Adipocyte (in vitro differentiated cells): ENCODE data around the gene ESAM.

ENCODE experiments used
- DNase-seq: peaks from one replicate; pipeline ENCODE4 v3.0.0-alpha.2; 2015; ENCODE audit warnings: low read depth
- H3K27me3 ChIP-seq: replicated peaks from 2 replicates; pipeline ENCODE4 v1.7.0; 2013; ENCODE audit warnings: mild to moderate bottlenecking, low read length, moderate library complexity; ENCODE audit not compliant: control insufficient read depth, insufficient read depth
- H3K36me3 ChIP-seq: 2 replicates; pipeline ENCODE4 v1.7.0; 2013; ENCODE audit warnings: low read length, mild to moderate bottlenecking, moderate library complexity; ENCODE audit not compliant: control insufficient read depth, insufficient read depth, severe bottlenecking
- H3K4me1 ChIP-seq: 2 replicates; pipeline ENCODE4 v1.7.0; 2013; ENCODE audit warnings: mild to moderate bottlenecking, low read length, moderate library complexity; ENCODE audit not compliant: control insufficient read depth, insufficient read depth
- H3K4me3 ChIP-seq: 2 replicates; pipeline ENCODE4 v1.7.0; 2013; ENCODE audit warnings: mild to moderate bottlenecking, low read length, moderate library complexity
- H3K9ac ChIP-seq: 2 replicates; pipeline ENCODE4 v1.7.0; 2013; ENCODE audit warnings: mild to moderate bottlenecking, low read length, moderate library complexity
- H3K9me3 ChIP-seq: 2 replicates; pipeline ENCODE4 v1.7.0; 2013; ENCODE audit warnings: mild to moderate bottlenecking, low read length, moderate library complexity; ENCODE audit not compliant: control insufficient read depth

Gene ESAM

DNA sequence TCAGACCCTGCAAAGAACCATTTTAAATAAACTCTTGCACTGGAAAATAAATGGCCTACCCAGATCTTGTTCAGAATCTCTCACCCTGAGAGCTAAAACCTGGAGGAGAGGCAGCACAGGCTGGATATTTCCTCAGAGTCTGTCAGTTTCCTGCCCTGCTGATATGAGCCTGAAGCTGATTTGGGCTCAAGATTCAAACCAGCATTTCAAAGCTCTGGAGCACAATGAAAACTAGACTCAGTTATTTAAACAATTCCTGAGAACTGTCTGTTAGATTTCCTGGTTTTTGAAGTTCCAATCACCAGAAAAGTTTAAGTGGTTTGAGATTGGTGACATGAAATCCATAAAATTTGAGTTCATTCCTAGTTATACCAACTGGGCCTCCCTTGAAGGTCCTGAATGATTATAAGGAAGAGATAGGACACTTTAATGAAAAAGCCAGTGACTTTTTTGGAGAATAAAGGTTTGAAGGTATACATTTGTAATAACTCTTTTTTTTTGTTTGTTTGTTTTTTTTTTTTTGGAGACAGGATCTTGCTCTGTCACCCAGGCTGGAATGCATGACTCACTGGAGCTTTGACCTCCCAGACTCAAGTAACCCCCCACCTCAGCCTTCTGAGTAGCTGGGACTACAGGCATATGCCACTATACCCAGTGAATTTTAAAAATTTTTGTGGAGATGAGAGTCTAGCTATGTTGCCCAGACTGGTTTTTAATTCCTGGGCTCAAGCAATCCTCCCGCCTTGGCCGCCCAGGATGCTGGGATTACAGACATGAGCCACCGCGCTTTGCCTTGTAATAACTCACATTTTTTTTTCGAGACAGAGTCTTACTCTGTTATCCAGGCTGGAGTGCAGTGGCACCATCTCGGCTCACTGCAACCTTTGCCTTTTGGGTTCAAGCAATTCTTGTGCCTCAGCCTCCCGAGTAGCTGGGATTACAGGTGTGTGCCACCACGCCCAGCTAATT lies 8.0 kb upstream of the ESAM start:
- H3K4me1 ChIP-seq = peaks cover 13% of the 10 kb centered on the region
- no peaks in the 10 kb centered on the region for H3K27me3 ChIP-seq
- peak; percentile 44 for DNase-seq
- H3K4me3 ChIP-seq = no peak overlapping the region
- H3K9ac ChIP-seq = peak overlapping the region; percentile 46
- peaks cover 6% of the 10 kb centered on the region for H3K36me3 ChIP-seq
- no peaks in the 10 kb centered on the region for H3K9me3 ChIP-seq

DNA sequence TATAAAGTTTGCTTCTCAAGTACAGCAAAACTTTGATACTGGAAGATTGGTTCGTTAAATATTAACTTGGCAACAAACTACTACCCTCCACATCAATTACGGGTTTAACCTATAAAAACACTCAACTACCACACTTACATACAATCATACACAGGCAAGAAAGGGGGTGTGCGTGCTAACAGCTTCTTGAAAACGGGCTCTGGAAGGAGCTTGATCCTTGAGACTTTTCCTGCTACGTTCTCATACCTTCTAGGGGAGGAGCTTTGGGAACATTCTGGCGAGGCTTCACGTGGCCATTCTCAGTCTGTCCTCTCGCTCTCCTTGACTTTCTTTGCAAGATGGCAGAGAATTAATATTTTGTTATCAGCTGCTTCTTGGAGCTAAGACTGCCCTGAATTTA lies 6.8 kb upstream of the ESAM start:
- H3K4me1 ChIP-seq = peaks cover 13% of the 10 kb centered on the region
- no peak overlapping the region for H3K4me3 ChIP-seq
- H3K36me3 ChIP-seq = peaks cover 9% of the 10 kb centered on the region
- no peak overlapping the region for H3K9ac ChIP-seq
- H3K27me3 ChIP-seq = no peaks in the 10 kb centered on the region
- H3K9me3 ChIP-seq = no peaks in the 10 kb centered on the region
- DNase-seq = no peak

DNA sequence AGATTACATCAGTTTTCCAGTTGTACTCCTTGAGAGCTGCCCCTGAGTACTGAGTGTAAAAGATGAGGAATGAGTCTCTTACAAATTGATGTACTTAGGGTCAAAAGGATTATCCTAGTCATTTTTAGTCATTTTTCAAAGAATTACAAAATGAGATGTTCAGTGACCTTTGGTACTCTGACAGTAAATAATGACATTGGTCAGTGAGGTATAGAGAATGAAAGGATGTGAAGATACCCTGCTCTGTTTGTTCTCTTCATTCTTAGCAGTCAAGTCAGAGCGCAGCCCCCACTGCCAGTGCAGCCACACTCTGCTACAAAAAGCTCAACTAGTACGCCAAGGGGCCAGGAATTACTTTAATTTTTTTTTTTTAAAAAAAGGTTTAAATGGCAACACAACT lies 4.1 kb upstream of the ESAM start:
- H3K36me3 ChIP-seq = peaks cover 9% of the 10 kb centered on the region
- no peak for DNase-seq
- no peak overlapping the region for H3K4me3 ChIP-seq
- H3K4me1 ChIP-seq = peaks cover 21% of the 10 kb centered on the region
- no peaks in the 10 kb centered on the region for H3K9me3 ChIP-seq
- H3K9ac ChIP-seq = no peak overlapping the region
- peaks cover 23% of the 10 kb centered on the region for H3K27me3 ChIP-seq

DNA sequence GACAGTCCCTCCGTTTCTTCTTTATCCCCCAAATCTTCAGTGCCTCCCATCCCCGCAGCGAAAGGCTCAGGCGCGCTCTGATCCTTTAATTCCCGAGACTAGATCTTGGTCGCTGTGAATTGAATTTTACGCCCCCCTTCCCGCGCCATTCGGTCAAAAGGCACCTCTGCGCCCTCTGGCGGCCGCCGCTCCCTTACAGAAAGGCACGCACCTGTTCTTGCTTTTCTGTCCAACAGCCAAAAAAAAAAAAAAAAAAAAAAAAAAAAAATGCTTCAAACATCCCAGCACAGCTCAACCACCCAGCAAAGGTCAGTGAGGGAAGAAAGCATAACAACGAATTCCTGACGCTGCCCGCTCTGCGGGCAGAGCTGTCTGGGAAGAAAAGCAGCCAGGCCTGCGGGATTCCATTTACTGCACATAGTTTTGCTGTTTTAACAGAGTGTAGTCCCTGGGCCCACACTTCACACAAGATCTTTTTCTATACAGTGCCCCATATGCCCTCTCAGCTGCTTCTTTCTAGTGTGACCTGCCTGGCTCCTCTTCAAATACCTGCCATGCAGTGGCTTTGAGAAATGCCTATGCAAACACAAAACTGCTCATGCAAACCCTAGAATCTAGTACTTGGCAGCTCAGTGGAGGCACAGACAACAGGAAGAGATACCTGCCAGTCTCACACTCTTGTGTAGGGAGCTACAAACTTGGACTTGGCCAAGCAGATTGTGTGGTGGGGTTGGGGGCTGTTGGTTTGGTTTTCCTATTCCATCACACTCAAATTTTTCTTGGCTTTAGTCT lies 1.3 kb upstream of the ESAM start:
- peak overlapping the region; percentile 77 for H3K4me3 ChIP-seq
- H3K27me3 ChIP-seq = peaks cover 50% of the 10 kb centered on the region
- H3K9ac ChIP-seq = no peak overlapping the region
- DNase-seq = peak; percentile 85
- no peaks in the 10 kb centered on the region for H3K9me3 ChIP-seq
- peaks cover 9% of the 10 kb centered on the region for H3K36me3 ChIP-seq
- peaks cover 14% of the 10 kb centered on the region for H3K4me1 ChIP-seq

DNA sequence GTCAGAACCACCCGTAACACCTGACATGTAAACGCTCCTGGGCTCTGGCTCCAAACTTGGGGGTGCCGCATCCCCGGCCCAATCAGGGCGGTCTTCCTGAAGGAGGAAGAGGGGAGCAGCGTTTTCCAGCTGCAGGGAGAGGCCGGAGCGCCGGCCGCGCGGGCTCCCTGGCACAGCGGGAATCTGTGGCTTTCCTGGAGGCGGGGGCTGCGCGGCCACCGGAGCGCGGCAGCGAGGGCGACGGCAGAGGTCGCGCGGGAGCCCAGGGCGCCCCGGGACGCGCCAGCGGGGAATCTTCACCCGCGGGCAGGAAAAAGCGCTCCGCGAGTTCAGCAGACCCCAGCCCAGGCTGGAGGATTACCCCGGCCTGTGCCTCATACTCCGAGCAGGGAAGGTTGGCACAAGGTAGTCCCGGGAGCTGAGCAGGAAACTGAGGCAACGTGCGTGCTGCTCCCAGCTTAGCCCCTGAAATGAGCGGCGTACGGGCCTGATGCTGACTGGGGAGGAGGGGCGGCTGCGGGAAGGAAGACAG lies 600 bp upstream of the ESAM start:
- peaks cover 54% of the 10 kb centered on the region for H3K27me3 ChIP-seq
- DNase-seq = peak; percentile 23
- peak overlapping the region; percentile 77 for H3K4me3 ChIP-seq
- H3K36me3 ChIP-seq = peaks cover 9% of the 10 kb centered on the region
- no peaks in the 10 kb centered on the region for H3K9me3 ChIP-seq
- H3K9ac ChIP-seq = no peak overlapping the region
- H3K4me1 ChIP-seq = peaks cover 16% of the 10 kb centered on the region

DNA sequence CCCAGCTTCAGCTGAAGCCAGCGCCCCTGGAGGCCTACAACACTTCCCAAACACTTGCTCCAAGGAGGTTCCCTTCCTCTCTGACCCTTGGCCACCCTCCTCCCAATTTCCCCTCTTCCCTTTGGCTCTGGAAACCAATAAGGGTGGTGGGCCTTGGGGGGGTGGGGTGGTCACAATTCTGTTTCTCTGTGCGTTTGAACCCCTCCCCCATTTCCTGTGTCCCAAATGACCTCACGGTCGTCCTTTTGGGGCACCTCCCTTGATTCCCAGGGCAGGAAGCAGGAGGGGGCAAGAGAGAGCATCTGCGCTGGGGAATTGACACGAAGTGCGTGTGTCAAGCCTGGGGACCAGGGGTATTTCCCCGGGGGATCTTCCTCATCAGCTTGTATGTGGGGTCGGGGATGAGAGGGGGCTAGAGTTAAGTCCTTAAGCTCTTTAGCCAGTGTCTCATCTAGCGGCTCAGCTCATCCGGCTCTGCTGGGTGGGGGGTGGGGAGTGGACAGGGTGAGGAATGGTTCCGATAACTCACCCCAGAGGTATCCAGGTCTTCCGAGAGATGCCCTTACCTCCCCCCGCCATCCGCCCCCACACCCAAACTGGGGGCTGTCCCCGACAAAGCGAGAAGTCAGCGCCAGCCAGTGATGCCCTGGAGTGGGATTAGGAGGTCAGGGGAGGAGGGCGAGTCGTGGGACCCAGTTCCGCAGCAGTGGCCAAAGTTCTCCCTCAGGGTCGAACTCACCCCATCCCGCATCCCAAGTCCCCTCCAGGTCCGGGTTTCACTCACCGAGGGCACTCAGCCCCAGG lies 587 bp downstream of the ESAM start:
- peaks cover 3% of the 10 kb centered on the region for H3K36me3 ChIP-seq
- no peak overlapping the region for H3K4me3 ChIP-seq
- peaks cover 16% of the 10 kb centered on the region for H3K4me1 ChIP-seq
- H3K27me3 ChIP-seq = peaks cover 66% of the 10 kb centered on the region
- no peak for DNase-seq
- no peaks in the 10 kb centered on the region for H3K9me3 ChIP-seq
- H3K9ac ChIP-seq = no peak overlapping the region

DNA sequence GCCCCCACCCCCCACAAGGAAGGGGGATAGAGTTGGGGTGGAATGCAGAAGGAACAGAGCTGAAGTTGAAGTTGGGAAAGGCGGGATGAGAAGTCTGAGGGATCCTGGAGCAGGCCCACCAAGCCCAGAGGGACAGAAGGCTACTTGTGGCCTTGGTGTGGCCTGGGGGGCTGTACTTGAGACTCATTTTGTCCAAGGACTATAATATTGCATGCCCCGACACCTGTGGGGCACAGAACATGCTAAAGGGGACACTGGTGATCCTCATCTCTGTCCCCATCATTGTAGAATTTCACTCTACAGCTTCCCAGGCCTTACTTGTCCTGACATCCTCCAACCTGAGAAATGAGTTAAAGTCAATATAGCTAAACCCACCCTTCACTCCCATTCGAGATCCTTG lies 1.3 kb downstream of the ESAM start:
- no peak overlapping the region for H3K4me3 ChIP-seq
- peaks cover 3% of the 10 kb centered on the region for H3K36me3 ChIP-seq
- H3K9me3 ChIP-seq = no peaks in the 10 kb centered on the region
- no peak for DNase-seq
- peaks cover 73% of the 10 kb centered on the region for H3K27me3 ChIP-seq
- peaks cover 16% of the 10 kb centered on the region for H3K4me1 ChIP-seq
- no peak overlapping the region for H3K9ac ChIP-seq

DNA sequence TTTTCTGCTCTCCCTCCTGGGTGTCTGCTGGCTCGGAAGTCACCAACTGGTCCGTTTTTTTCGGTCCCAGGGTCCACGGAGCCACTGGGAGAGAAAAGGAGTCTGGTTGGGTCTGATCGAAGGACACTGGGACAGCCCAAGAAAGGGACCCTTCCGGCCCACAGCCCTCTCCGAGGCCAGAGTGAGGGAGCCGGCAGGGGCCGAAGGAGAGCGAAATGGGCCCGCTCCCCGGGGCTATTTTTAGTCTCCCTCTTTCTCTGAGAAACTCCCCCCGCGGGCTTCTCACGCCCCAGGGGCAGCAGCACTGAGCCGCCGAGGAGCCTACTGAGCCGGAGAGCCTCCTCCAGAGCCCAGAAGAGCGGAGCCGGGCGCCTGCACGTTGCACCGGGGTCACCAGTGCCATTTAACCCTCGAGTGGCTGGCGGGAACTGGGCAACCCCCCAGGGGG lies 1.9 kb downstream of the ESAM start:
- Histone ChIP-seq H3K4me3 (no peak overlapping the region), H3K4me1 (peaks cover 16% of the 10 kb centered on the region), H3K9me3 (no peaks in the 10 kb centered on the region), H3K36me3 (peaks cover 3% of the 10 kb centered on the region), H3K9ac (no peak overlapping the region), H3K27me3 (peaks cover 73% of the 10 kb centered on the region)
- DNase-seq = no peak

DNA sequence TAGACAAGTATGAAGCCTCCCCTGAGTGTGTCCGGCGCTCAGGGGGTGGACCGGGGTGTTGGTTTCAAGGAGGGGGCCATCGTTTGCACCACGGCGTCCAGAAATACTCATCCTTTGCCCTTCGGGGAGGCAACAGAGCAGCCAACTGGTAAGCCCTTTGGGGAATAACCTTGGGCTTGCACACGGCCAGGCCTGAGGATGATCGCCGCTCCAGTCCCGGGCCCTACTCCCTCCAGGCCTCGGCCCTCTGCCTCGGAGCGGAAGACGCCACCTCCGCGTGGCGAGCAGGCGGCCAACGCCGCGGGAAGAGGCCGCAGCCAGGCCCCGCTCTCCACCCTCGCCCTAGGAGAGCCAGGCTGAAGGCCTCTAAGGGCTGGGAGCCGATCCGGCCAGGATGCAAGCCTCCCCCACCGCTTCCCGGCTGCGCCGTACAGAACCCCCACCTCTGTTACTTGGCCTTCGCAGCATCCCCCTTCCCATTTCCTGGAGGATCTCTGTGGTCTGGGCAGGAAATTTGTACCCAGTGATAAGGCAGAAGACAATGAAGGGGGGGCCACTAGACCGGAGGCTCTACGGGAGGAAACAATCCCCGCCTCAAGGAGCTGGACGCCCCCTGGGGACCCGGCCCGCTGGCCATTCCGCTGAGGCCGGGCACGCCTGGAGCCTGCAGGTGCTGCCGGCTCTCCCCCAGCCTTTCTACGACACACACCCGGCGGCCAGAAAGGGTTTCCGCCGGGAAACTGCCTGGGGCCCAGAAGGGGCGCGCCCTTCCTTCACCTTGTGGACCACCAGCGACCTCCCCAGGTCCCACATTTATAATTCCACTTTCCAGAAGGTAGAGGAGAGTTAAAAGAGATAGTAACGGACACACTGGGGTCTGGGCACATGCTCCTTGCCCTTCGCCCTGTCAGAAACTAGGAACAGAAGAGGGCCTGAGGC lies 2.6 kb downstream of the ESAM start:
- peaks cover 75% of the 10 kb centered on the region for H3K27me3 ChIP-seq
- no peak overlapping the region for H3K9ac ChIP-seq
- H3K4me3 ChIP-seq = no peak overlapping the region
- H3K4me1 ChIP-seq = peaks cover 20% of the 10 kb centered on the region
- H3K9me3 ChIP-seq = no peaks in the 10 kb centered on the region
- no peak for DNase-seq
- peaks cover 3% of the 10 kb centered on the region for H3K36me3 ChIP-seq
